Lower leg skin (tissue), 4 donors: Measurements from ENCODE around the gene KCNG4. TPM values are rescaled to one million over a fixed set of nuclear protein-coding genes. Genes with fewer than 3 reads are reported as not detected.

Source experiments
- DNase-seq, 2 donors: peaks; one replicate each; pipeline ENCODE4 v3.0.0-alpha.2; 2019; ENCODE audit warnings: low spot score in 2 of 2
- H3K4me3 ChIP-seq: fragments of 200-600 bp; sonication (generic); 2 replicates; pipeline ENCODE4 v1.5.1; 2017; ENCODE audit warnings: mild to moderate bottlenecking, low read depth; ENCODE audit not compliant: poor library complexity, severe bottlenecking
- POLR2A ChIP-seq, 2 donors: fragments of 450-650 bp; IDR thresholded peaks; one replicate each; pipeline ENCODE4 v1.6.1; 2016 to 2017; ENCODE audit warnings: antibody characterized with exemption in 2 of 2, mild to moderate bottlenecking in 1 of 2, moderate library complexity in 1 of 2
- WGBS, 2 donors: methylation state at CpG; one replicate each; pipeline ENCODE4 v1.1.5; 2018; 5-methylcytosine and 5-hydroxymethylcytosine counted together
- intact Hi-C: fragments of 100-400 bp; cut with DNase I; formaldehyde crosslinking; loops from one replicate; pipeline ENCODE4 v1.15.0; 2023; ENCODE audit warnings: low total_unique reads
- total RNA-seq, 4 donors: library from RNA; depleted of rRNA; stranded (reverse); fragments of >200 nt; gene quantifications; one replicate each; pipeline ENCODE4 v1.1.0, GENCODE V29; 2016
- TF ChIP-seq, protein P1 (sequence below), 3 donors: fragments of 450-650 bp; IDR thresholded peaks; one replicate each; pipeline ENCODE4 v1.5.1; 2016; ENCODE audit warnings: antibody characterized with exemption in 3 of 3, mild to moderate bottlenecking in 3 of 3, moderate library complexity in 2 of 3

Gene KCNG4
- total RNA-seq, 4 donors from 2014 or later, result not detected

DNA sequence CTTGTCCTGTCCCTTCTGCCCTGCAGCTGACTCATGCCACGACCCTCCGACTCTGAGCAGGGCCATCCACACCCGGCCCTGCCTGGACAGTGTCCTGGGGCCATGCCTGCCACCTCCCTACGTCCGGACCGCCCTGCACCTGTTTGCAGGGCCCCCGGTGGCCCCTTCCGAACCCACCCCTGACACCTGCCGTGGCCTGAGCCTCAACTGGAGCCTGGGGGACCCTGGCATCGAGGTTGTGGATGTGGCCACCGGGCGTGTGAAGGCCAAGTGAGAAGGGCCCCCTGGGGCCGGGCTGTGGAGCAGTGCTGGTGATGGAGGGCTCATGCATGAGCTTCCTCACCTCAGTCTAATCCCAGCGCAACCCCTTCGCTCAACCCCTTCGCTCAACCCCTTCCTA, 43.7 kb downstream of the KCNG4 start:
- no peak overlapping the region for H3K4me3 ChIP-seq
- DNase-seq, result no peak
- intact Hi-C loops, result no loop called here
- WGBS, 2 donors, result 62 to 76% methylated on average over 16 of the region's 16 CpGs
- TF ChIP-seq, protein P1, sequence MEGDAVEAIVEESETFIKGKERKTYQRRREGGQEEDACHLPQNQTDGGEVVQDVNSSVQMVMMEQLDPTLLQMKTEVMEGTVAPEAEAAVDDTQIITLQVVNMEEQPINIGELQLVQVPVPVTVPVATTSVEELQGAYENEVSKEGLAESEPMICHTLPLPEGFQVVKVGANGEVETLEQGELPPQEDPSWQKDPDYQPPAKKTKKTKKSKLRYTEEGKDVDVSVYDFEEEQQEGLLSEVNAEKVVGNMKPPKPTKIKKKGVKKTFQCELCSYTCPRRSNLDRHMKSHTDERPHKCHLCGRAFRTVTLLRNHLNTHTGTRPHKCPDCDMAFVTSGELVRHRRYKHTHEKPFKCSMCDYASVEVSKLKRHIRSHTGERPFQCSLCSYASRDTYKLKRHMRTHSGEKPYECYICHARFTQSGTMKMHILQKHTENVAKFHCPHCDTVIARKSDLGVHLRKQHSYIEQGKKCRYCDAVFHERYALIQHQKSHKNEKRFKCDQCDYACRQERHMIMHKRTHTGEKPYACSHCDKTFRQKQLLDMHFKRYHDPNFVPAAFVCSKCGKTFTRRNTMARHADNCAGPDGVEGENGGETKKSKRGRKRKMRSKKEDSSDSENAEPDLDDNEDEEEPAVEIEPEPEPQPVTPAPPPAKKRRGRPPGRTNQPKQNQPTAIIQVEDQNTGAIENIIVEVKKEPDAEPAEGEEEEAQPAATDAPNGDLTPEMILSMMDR (IDR thresholded peaks at IDR 0.05), result no peak
- TF ChIP-seq POLR2A (IDR thresholded peaks at IDR 0.05), result no peak

DNA sequence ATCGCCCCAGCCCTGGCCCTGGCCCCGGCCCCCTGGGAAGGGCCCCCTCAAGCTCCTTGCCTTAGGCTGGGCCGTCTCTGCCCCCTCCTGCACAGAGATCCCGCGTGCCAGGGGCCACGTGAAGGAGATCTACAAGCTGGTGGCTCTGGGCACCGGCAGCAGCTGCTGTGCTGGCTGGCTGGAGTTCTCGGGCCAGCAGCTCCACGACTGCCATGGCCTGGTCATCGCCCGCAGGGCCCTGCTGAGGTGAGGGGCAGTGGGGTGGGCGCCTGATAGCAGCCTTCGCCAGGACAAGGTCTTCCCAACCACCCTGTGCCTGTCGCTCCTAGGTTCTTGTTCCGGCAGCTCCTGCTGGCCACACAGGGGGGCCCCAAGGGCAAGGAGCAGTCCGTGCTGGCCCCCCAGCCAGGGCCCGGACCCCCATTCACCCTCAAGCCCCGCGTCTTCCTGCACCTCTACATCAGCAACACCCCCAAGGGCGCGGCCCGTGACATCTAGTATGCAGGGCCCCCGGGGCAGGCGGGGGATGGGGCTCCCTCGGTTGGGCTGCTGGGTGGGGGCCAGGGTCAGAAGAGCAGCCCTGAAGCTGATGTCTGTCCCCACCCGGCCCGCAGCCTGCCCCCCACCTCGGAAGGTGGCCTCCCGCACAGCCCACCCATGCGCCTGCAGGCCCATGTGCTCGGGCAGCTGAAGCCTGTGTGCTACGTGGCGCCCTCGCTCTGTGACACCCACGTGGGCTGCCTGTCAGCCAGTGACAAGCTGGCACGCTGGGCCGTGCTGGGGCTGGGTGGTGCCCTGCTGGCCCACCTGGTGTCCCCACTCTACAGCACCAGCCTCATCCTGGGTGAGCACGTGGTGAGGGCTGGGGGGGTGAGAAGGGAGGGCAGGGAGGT, 44.4 kb downstream of the KCNG4 start:
- TF ChIP-seq, protein P1 (IDR thresholded peaks at IDR 0.05), result no peak
- TF ChIP-seq POLR2A (IDR thresholded peaks at IDR 0.05), result no peak
- H3K4me3 ChIP-seq, result no peak overlapping the region
- intact Hi-C loops, result no loop called here
- DNase-seq, result no peak
- 61 to 64% methylated on average over 12 to 17 of the region's 38 CpGs for WGBS, 2 donors

DNA sequence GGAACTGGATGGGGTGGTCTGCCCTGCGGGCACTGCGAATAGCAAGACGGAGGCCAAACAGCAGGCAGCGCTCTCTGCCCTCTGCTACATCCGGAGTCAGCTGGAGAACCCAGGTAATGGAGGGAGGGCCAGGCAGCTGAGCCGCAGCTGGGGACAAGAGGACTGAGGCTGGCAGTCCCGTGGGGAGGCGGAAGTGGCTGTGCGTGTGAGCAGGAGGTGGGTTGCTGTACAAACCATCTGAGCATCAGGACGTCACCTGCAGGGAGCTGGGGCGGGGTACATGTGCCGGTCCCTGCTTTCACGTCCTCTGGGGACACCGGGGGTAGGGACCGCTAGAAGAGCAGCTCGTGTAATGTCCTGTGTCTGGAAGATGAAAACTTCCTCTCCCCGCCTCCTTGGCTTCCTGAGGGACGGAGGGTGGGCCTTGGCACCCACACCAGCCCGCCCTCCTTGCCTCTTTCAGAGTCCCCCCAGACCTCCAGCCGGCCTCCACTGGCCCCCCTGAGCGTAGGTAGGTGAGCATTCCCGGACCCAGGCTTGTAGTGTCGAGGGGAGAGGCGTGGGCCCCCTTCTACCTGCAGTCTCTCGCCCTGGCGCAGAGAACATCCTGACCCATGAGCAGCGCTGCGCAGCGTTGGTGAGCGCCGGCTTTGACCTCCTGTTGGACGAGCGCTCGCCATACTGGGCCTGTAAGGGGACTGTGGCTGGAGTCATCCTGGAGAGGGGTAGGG, 45.2 kb downstream of the KCNG4 start:
- WGBS, 2 donors, result 56 to 79% methylated on average over 19 to 33 of the region's 34 CpGs
- TF ChIP-seq, protein P1 (IDR thresholded peaks at IDR 0.05), result no peak
- no peak for TF ChIP-seq POLR2A (IDR thresholded peaks at IDR 0.05)
- intact Hi-C loops, result no loop called here
- H3K4me3 ChIP-seq, result no peak overlapping the region
- no peak for DNase-seq

DNA sequence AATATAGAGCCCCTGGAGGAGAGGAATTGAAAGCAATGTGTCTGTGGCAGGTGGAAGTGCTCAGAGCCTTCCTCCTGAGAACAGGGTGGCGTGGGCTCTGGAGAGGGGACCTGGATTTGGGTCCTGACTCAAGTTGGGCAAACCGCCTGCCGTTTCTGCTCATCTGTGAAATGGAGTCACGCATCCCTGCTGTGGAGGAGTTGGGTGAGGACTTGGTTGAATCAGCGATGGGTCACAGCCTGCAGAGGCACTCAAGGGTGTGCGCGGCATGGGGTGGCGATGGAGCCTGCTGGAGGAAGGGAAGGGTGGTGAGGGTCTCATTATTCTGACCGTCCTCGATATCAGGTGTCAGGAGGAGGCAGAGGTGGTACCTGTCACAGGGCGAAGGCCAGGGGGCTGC, 45.8 kb downstream of the KCNG4 start:
- intact Hi-C loops, result no loop called here
- no peak for TF ChIP-seq POLR2A (IDR thresholded peaks at IDR 0.05)
- TF ChIP-seq, protein P1 (IDR thresholded peaks at IDR 0.05), result no peak
- DNase-seq, result no peak
- WGBS, 2 donors, result 84% methylated on average over 11 of the region's 11 CpGs
- no peak overlapping the region for H3K4me3 ChIP-seq

DNA sequence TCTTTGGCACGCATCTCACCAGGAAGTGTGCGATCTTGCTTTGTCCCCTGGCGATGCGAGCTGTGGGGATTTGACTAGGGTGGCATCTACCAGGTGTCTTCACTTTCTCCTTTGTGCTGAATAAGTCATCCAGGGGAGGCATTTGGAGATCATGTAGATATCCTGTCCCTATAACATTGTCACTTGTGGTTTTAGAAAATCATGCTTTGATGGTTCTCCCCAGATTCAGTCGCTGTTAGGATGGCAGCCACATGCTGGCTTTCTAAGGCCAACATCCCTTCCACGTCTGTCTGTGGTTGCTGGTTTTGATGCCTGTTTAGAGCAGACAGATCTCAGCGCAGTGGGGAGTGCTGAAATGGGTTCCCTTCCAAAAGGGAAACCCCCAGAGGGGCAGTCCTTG, 46.3 kb downstream of the KCNG4 start:
- no peak for DNase-seq
- no peak overlapping the region for H3K4me3 ChIP-seq
- WGBS, 2 donors, result 69 to 75% methylated on average over 7 of the region's 7 CpGs
- TF ChIP-seq, protein P1 (IDR thresholded peaks at IDR 0.05), result no peak
- TF ChIP-seq POLR2A (IDR thresholded peaks at IDR 0.05), result no peak
- intact Hi-C loops, result no loop called here
